NB4 (cell line): ENCODE results near the gene TOM1L1.

Experiments
- CTCF ChIP-seq: IDR thresholded peaks from one replicate; pipeline ENCODE4 v1.5.1; 2012; ENCODE audit warnings: low read depth, low read length
- MAX ChIP-seq: IDR thresholded peaks from 2 replicates; pipeline ENCODE4 v1.6.1; 2011; ENCODE audit warnings: low read depth, low read length
- POLR2A ChIP-seq: IDR thresholded peaks from 2 replicates; pipeline ENCODE4 v1.6.1; 2011; ENCODE audit warnings: mild to moderate bottlenecking; ENCODE audit not compliant: insufficient read length; ENCODE audit errors: extremely low read depth

- TF ChIP-seq POLR2A (no peak), CTCF (no peak), MAX (no peak)
These were observed 50.6 kb downstream of the TOM1L1 start for GRCh38 chr17:54951286-54951685.
